K562 (cell line): ENCODE results near the gene IFI30. TPM values are rescaled to one million over a fixed set of nuclear protein-coding genes. Genes with fewer than 3 reads are reported as not detected.
A peak's percentile ranks its signal among the peaks of the same experiment; 100 is the strongest.

ENCODE experiments used
- E2F6 ChIP-seq, 2 experiments: IDR thresholded peaks; 2 replicates each; pipeline ENCODE4 v1.6.1; 2011; ENCODE audit warnings: borderline replicate concordance in 1 of 2, control low read depth in 1 of 2, low read depth in 1 of 2, low read length in 1 of 2, mild to moderate bottlenecking in 1 of 2, mixed read lengths in 1 of 2, moderate library complexity in 1 of 2; ENCODE audit not compliant: insufficient read depth in 1 of 2, insufficient read length in 1 of 2, poor library complexity in 1 of 2, severe bottlenecking in 1 of 2; ENCODE audit errors: extremely low read depth in 1 of 2
- NR2C1 ChIP-seq, 2 experiments: fragments of 450-650 bp; IDR thresholded peaks; 2 replicates each; pipeline ENCODE4 v1.6.1; 2017; ENCODE audit warnings: mild to moderate bottlenecking in 2 of 2, antibody characterized with exemption in 1 of 2, inconsistent platforms in 1 of 2, missing compliant biosample characterization in 1 of 2, missing genetic modification characterization in 1 of 2
- NUFIP1 ChIP-seq: fragments of 450-650 bp; IDR thresholded peaks from 2 replicates; pipeline ENCODE4 v1.6.1; 2018; ENCODE audit not compliant: partially characterized antibody
- SMARCC2 ChIP-seq: fragments of 450-650 bp; IDR thresholded peaks from 2 replicates; pipeline ENCODE4 v1.6.1; 2017; ENCODE audit warnings: antibody characterized with exemption, moderate library complexity, mild to moderate bottlenecking, low read depth
- STAT6 ChIP-seq: sonication (generic); formaldehyde crosslinking; IDR thresholded peaks from 2 replicates; pipeline ENCODE4 v1.8.1; 2023; ENCODE audit warnings: mild to moderate bottlenecking, missing genetic modification reagents
- TAF15 ChIP-seq: fragments of 200-400 bp; formaldehyde crosslinking; IDR thresholded peaks from 2 replicates; pipeline ENCODE4 v1.6.1; 2017; ENCODE audit warnings: mild to moderate bottlenecking, low read depth, low read length, moderate library complexity
- TCF3 ChIP-seq: sonication (generic); formaldehyde crosslinking; IDR thresholded peaks from 2 replicates; pipeline ENCODE4 v1.4.0; 2020; ENCODE audit warnings: mild to moderate bottlenecking, missing genetic modification reagents
- TCFL5 ChIP-seq: fragments of 250-450 bp; sonication (Bioruptor Pico); conservative IDR thresholded peaks from 2 replicates; pipeline ENCODE4 v1.6.1; 2021; ENCODE audit warnings: mild to moderate bottlenecking, moderate library complexity, matching md5 sums
- YBX1 ChIP-seq: fragments of 450-650 bp; IDR thresholded peaks from 2 replicates; pipeline ENCODE4 v1.7.1; 2016; ENCODE audit warnings: mild to moderate bottlenecking
- ZBTB49 ChIP-seq: sonication (generic); formaldehyde crosslinking; IDR thresholded peaks from 2 replicates; pipeline ENCODE4 v1.8.0; 2022; ENCODE audit warnings: missing genetic modification reagents, mild to moderate bottlenecking, borderline replicate concordance
- ZFP30 ChIP-seq: fragments of 250-450 bp; sonication (Bioruptor Pico); IDR thresholded peaks from 2 replicates; pipeline ENCODE4 v1.8.0; 2022; ENCODE audit warnings: moderate library complexity, mild to moderate bottlenecking, inconsistent platforms, borderline replicate concordance
- ZNF444 ChIP-seq: fragments of 250-450 bp; sonication (Bioruptor Pico); IDR thresholded peaks from 2 replicates; pipeline ENCODE4 v1.4.0; 2020; ENCODE audit warnings: mild to moderate bottlenecking, moderate library complexity
- ZNF445 ChIP-seq: fragments of 250-450 bp; sonication (Bioruptor Pico); IDR thresholded peaks from 2 replicates; pipeline ENCODE4 v1.4.0; 2020; ENCODE audit warnings: low read depth, mild to moderate bottlenecking, moderate library complexity
- ZNF584 ChIP-seq: fragments of 200-800 bp; sonication (Bioruptor generic); IDR thresholded peaks from 2 replicates; pipeline ENCODE4 v1.6.1; 2016; ENCODE audit warnings: low read depth, mild to moderate bottlenecking, missing genetic modification characterization, missing compliant biosample characterization
- ZNF592 ChIP-seq: fragments of 450-650 bp; IDR thresholded peaks from 2 replicates; pipeline ENCODE4 v1.6.1; 2017; ENCODE audit warnings: antibody characterized with exemption, mild to moderate bottlenecking
- ZNF76 ChIP-seq: fragments of 250-450 bp; sonication (Bioruptor Pico); IDR thresholded peaks from 2 replicates; pipeline ENCODE4 v1.4.0; 2020; ENCODE audit warnings: mild to moderate bottlenecking, moderate library complexity, borderline replicate concordance
- polyA plus RNA-seq, 8 experiments: library from polyadenylated mRNA; depleted of rRNA in 4 of 8; stranded (reverse) in 5 of 8; unstranded in 3 of 8; fragments of >200 nt; fragmentation: Nextera tagmentation in 2 of 8; fragmentation: Illumina TruSeq in 1 of 8; extraction: Ambion mirVana in 2 of 8; extraction: Trizol in 1 of 8; gene quantifications; 2 replicates each; pipeline versions ENCODE4 v1.2.1 to v1.2.3, GENCODE V29; 2011 to 2014; ENCODE audit warnings: inconsistent platforms in 1 of 8, missing spikeins in 1 of 8
- total RNA-seq, 7 experiments: library from RNA; depleted of rRNA in 6 of 7; stranded (reverse); fragments of >200 nt in 6 of 7; fragmentation: Illumina TruSeq in 2 of 7; extraction: Trizol in 2 of 7; gene quantifications; 2 replicates each; pipeline versions ENCODE4 v1.2.1 to v1.2.3, GENCODE V29; 2011 to 2021; ENCODE audit warnings: low replicate concordance in 1 of 7

IFI30 gene
- total and polyA plus RNA-seq, 9 of the 15 experiments (the other 6 are each of a cell fraction or from before 2014, with no cell fraction given): 63.7 to 430 (median 109) TPM

GRCh38 chr19:18223860-18224524 is 50.4 kb downstream of the IFI30 start (continued):
- TF ChIP-seq ZFP30 (CRISPR knock-in tag) (peak; percentile 52; the same call in 1 of the 2 replicates), E2F6 (IDR thresholded peaks at IDR 0.05; ENCODE audit: borderline replicate concordance in 1 of 2, extremely low read depth in 1 of 2, insufficient read depth in 1 of 2, insufficient read length in 1 of 2, low read depth in 1 of 2, low read length in 1 of 2, poor library complexity in 1 of 2, severe bottlenecking in 1 of 2) (peak; percentile 3 to 42), ZNF76 (CRISPR knock-in tag) (no peak), NR2C1 (IDR thresholded peaks at IDR 0.05) (peak; percentile 99), NR2C1 (tag; IDR thresholded peaks at IDR 0.05) (peak; percentile 99), NUFIP1 (peak; percentile 95), STAT6 (CRISPR knock-in tag) (no peak), SMARCC2 (no peak), YBX1 (no peak), ZNF445 (CRISPR knock-in tag) (no peak), ZBTB49 (CRISPR knock-in tag) (no peak), ZNF592 (no peak), TCFL5 (CRISPR knock-in tag) (no peak), TCF3 (CRISPR knock-in tag) (no peak), TAF15 (no peak), ZNF444 (CRISPR knock-in tag) (no peak), ZNF584 (CRISPR knock-in tag) (no peak)
